H1 (cell line): ENCODE measurements around the gene COL6A2. TPM values are rescaled to one million over a fixed set of nuclear protein-coding genes. Genes with fewer than 3 reads are reported as not detected.

Experiments
- CTCF ChIA-PET: fragments of 300-600 bp; sonication (Branson Sonifier 250); formaldehyde crosslinking; loops from one replicate; lab custom pipeline; 2021; ENCODE audit not compliant: partially characterized antibody; lab: Charles Lee
- POLR2A ChIA-PET: fragments of 300-600 bp; sonication (Branson Sonifier 250); formaldehyde crosslinking; loops from one replicate; lab custom pipeline; 2021; ENCODE audit warnings: inconsistent platforms; ENCODE audit not compliant: partially characterized antibody; lab: Charles Lee
- DNase-seq, 2 experiments: peaks; one replicate each; pipeline versions ENCODE4 v3.0.0 to v3.0.0-alpha.2; 2010 to 2022; ENCODE audit warnings: low spot score in 2 of 2, low read depth in 1 of 2, mixed read lengths in 1 of 2
- FAIRE-seq: peaks from 2 replicates; lab custom pipeline; 2011; peaks lifted over from hg19 to GRCh38; lab: Jason Lieb, UNC
- H2AFZ ChIP-seq: 2 replicates; pipeline ENCODE4 v1.8.1; 2012; ENCODE audit warnings: low read length, inconsistent platforms
- H2AK5ac ChIP-seq: 2 replicates; pipeline ENCODE4 v1.6.1; 2013; ENCODE audit warnings: low read depth, low read length
- H2BK120ac ChIP-seq: replicated peaks from 2 replicates; pipeline ENCODE3; 2013; ENCODE audit warnings: low read depth, low read length, inconsistent platforms
- H2BK12ac ChIP-seq: 2 replicates; pipeline ENCODE4 v1.6.1; 2013; ENCODE audit warnings: low read depth, low read length
- H2BK15ac ChIP-seq: 2 replicates; pipeline ENCODE4 v1.6.1; 2013; ENCODE audit warnings: low read length
- H2BK20ac ChIP-seq: 2 replicates; pipeline ENCODE4 v1.6.1; 2013; ENCODE audit warnings: low read length
- H2BK5ac ChIP-seq: 2 replicates; pipeline ENCODE4 v1.6.1; 2013; ENCODE audit warnings: low read depth, low read length
- H3K14ac ChIP-seq: 2 replicates; pipeline ENCODE4 v1.6.1; 2013; ENCODE audit warnings: inconsistent platforms; ENCODE audit not compliant: insufficient read length
- H3K18ac ChIP-seq: 2 replicates; pipeline ENCODE4 v1.6.1; 2013; ENCODE audit warnings: low read length; ENCODE audit errors: extremely low read depth
- H3K23ac ChIP-seq: 2 replicates; pipeline ENCODE4 v1.6.1; 2013; ENCODE audit warnings: inconsistent platforms; ENCODE audit not compliant: insufficient read length
- H3K23me2 ChIP-seq: 2 replicates; pipeline ENCODE4 v1.6.1; 2013; ENCODE audit warnings: low read depth, low read length
- H3K27ac ChIP-seq: 2 replicates; pipeline ENCODE4 v1.6.1; 2011; ENCODE audit warnings: low read depth, low read length, inconsistent platforms
- H3K27me3 ChIP-seq, 4 experiments: replicated peaks in 1 of 4; 1 replicate in 1 of 4; 2 replicates in 3 of 4; pipeline versions ENCODE4 v1.6.1 to v1.8.1; 2011 to 2013; ENCODE audit warnings: low read length in 3 of 4, mild to moderate bottlenecking in 3 of 4, inconsistent platforms in 2 of 4, mixed read lengths in 2 of 4, moderate library complexity in 1 of 4; ENCODE audit not compliant: control insufficient read depth in 3 of 4, insufficient read depth in 3 of 4; ENCODE audit errors: extremely low read depth in 1 of 4
- H3K36me3 ChIP-seq, 4 experiments: 2 replicates each; pipeline versions ENCODE4 v1.6.1 to v1.8.1; 2011 to 2013; ENCODE audit warnings: mild to moderate bottlenecking in 4 of 4, low read length in 3 of 4, moderate library complexity in 2 of 4, control low read depth in 1 of 4, inconsistent platforms in 1 of 4; ENCODE audit not compliant: insufficient read depth in 4 of 4, control insufficient read depth in 2 of 4
- H3K4ac ChIP-seq: replicated peaks from 2 replicates; pipeline ENCODE3; 2013; ENCODE audit warnings: low read length, low read depth, mixed read lengths, inconsistent platforms; ENCODE audit not compliant: insufficient read length
- H3K4me1 ChIP-seq, 4 experiments: replicated peaks in 1 of 4; 1 replicate in 1 of 4; 2 replicates in 3 of 4; pipeline versions ENCODE4 v1.6.1 to v1.8.1; 2011 to 2013; ENCODE audit warnings: low read length in 3 of 4, inconsistent platforms in 2 of 4, mixed read lengths in 1 of 4; ENCODE audit not compliant: insufficient read depth in 4 of 4, control insufficient read depth in 3 of 4
- H3K4me2 ChIP-seq, 2 experiments: 2 replicates each; pipeline versions ENCODE4 v1.6.1 to v1.8.1; 2011 to 2013; ENCODE audit warnings: low read depth in 2 of 2, low read length in 2 of 2, control low read depth in 1 of 2, inconsistent platforms in 1 of 2, mild to moderate bottlenecking in 1 of 2; ENCODE audit not compliant: insufficient read depth in 1 of 2
- H3K4me3 ChIP-seq, 4 experiments: fragments of 200-600, 300-600 bp in 1 of 4; sonication (generic), shearing (Covaris generic), sonication (Bioruptor Twin) in 1 of 4; 2 replicates each; pipeline versions ENCODE4 v1.5.1 to v1.8.1; 2011 to 2016; ENCODE audit warnings: low read length in 4 of 4, low read depth in 3 of 4, control low read depth in 2 of 4, inconsistent platforms in 2 of 4, mild to moderate bottlenecking in 2 of 4, mixed read lengths in 1 of 4, moderate library complexity in 1 of 4; ENCODE audit not compliant: insufficient read depth in 2 of 4; ENCODE audit errors: extremely low read depth in 1 of 4
- H3K56ac ChIP-seq: replicated peaks from 2 replicates; pipeline ENCODE3; 2013; ENCODE audit warnings: low read depth, mild to moderate bottlenecking, mixed read lengths, low read length, inconsistent platforms; ENCODE audit not compliant: insufficient read length
- H3K79me1 ChIP-seq: 2 replicates; pipeline ENCODE4 v1.6.1; 2013; ENCODE audit warnings: low read depth, low read length, control low read depth
- H3K79me2 ChIP-seq, 2 experiments: 2 replicates each; pipeline versions ENCODE4 v1.6.1 to v1.8.1; 2012 to 2013; ENCODE audit warnings: low read length in 2 of 2, mild to moderate bottlenecking in 2 of 2, inconsistent platforms in 1 of 2; ENCODE audit not compliant: insufficient read depth in 2 of 2, control insufficient read depth in 1 of 2
- H3K9ac ChIP-seq, 4 experiments: replicated peaks in 1 of 4; 1 replicate in 1 of 4; 2 replicates in 3 of 4; pipeline versions ENCODE4 v1.6.1 to v1.8.1; 2011 to 2013; ENCODE audit warnings: low read depth in 3 of 4, low read length in 3 of 4, control low read depth in 2 of 4, mild to moderate bottlenecking in 2 of 4, moderate library complexity in 2 of 4, inconsistent platforms in 1 of 4; ENCODE audit errors: extremely low read depth in 1 of 4
- H3K9me3 ChIP-seq, 2 experiments: 2 replicates each; pipeline versions ENCODE4 v1.6.1 to v1.8.1; 2012 to 2013; ENCODE audit warnings: mild to moderate bottlenecking in 2 of 2, moderate library complexity in 2 of 2, control low read depth in 1 of 2, inconsistent platforms in 1 of 2, low read depth in 1 of 2, low read length in 1 of 2, mixed read lengths in 1 of 2; ENCODE audit not compliant: insufficient read depth in 2 of 2
- H4K20me1 ChIP-seq, 2 experiments: replicated peaks in 1 of 2; 2 replicates each; pipeline versions ENCODE3 to v1.8.1; 2011 to 2013; ENCODE audit warnings: inconsistent platforms in 2 of 2, low read length in 2 of 2, mild to moderate bottlenecking in 1 of 2; ENCODE audit not compliant: insufficient read depth in 2 of 2, control insufficient read depth in 1 of 2
- H4K5ac ChIP-seq: 2 replicates; pipeline ENCODE4 v1.6.1; 2013; ENCODE audit warnings: low read length, low read depth, mixed read lengths, inconsistent platforms; ENCODE audit not compliant: insufficient read length
- H4K8ac ChIP-seq: 2 replicates; pipeline ENCODE4 v1.8.0; 2013; ENCODE audit warnings: mild to moderate bottlenecking, moderate library complexity, low read length, inconsistent platforms; ENCODE audit not compliant: insufficient read depth; ENCODE audit errors: extremely low read depth
- H4K91ac ChIP-seq: replicated peaks from 2 replicates; pipeline ENCODE3; 2013; ENCODE audit warnings: low read length, mixed read lengths, inconsistent platforms; ENCODE audit not compliant: insufficient read length
- CTCF ChIP-seq, 3 experiments: IDR thresholded peaks; 1 replicate in 2 of 3; 2 replicates in 1 of 3; pipeline versions ENCODE4 v1.5.1 to v1.6.1; 2011; ENCODE audit warnings: low read length in 3 of 3, mild to moderate bottlenecking in 3 of 3, inconsistent platforms in 2 of 3, low read depth in 1 of 3, moderate library complexity in 1 of 3; ENCODE audit not compliant: insufficient read depth in 1 of 3; ENCODE audit errors: control extremely low read depth in 1 of 3
- GABPA ChIP-seq: IDR thresholded peaks from 2 replicates; pipeline ENCODE4 v1.6.1; 2011; ENCODE audit warnings: mild to moderate bottlenecking, low read length, moderate library complexity, borderline replicate concordance; ENCODE audit not compliant: insufficient read depth
- SIRT6 ChIP-seq: IDR thresholded peaks from one replicate; pipeline ENCODE4 v1.7.1; 2012; ENCODE audit warnings: low read length, inconsistent platforms
- SIX5 ChIP-seq: IDR thresholded peaks from 2 replicates; pipeline ENCODE4 v1.6.1; 2011; ENCODE audit warnings: mild to moderate bottlenecking, low read depth, low read length
- WGBS, 2 experiments: shearing (Covaris generic) in 1 of 2; methylation state at CpG; one replicate each; pipeline versions ENCODE4 v1.1.6 to v1.1.7; 2013 to 2015; ENCODE audit warnings: low lambda C conversion rate in 2 of 2, mixed read lengths in 2 of 2, inconsistent platforms in 1 of 2, low coverage in 1 of 2, missing lambda C conversion rate in 1 of 2; ENCODE audit not compliant: insufficient replicate concordance in 2 of 2, insufficient coverage in 1 of 2, insufficient read length in 1 of 2; ENCODE audit errors: extremely low coverage in 1 of 2, missing lambda C conversion rate in 1 of 2; 5-methylcytosine and 5-hydroxymethylcytosine counted together
- polyA plus RNA-seq, 7 experiments: library from polyadenylated mRNA; depleted of rRNA in 3 of 7; stranded (reverse) in 5 of 7; unstranded in 2 of 7; fragments of >200 nt in 5 of 7; fragments of 200-250 nt in 2 of 7; gene quantifications; 1 replicate in 5 of 7; 2 replicates in 1 of 7; 4 replicates in 1 of 7; pipeline versions ENCODE4 v1.2.1 to v1.2.3, GENCODE V29; 2011 to 2013; ENCODE audit warnings: missing spikeins in 2 of 7, mixed read lengths in 2 of 7
- total RNA-seq: library from RNA; stranded (reverse); fragmentation: NEBNext Ultra II Directional; extraction: Animal tissue kit (Norgen Biotek cat#: 25700); gene quantifications from 2 replicates; pipeline ENCODE4 v1.2.1, GENCODE V29; 2021
- TF ChIP-seq, protein P1 (sequence below): IDR thresholded peaks from 2 replicates; pipeline ENCODE4 v1.6.1; 2012; ENCODE audit warnings: inconsistent platforms

Gene COL6A2
- total and polyA plus RNA-seq, 2 of the 8 experiments (the other 6 are each of a cell fraction or from before 2014, with no cell fraction given), result 60.1 to 62.7 TPM

DNA sequence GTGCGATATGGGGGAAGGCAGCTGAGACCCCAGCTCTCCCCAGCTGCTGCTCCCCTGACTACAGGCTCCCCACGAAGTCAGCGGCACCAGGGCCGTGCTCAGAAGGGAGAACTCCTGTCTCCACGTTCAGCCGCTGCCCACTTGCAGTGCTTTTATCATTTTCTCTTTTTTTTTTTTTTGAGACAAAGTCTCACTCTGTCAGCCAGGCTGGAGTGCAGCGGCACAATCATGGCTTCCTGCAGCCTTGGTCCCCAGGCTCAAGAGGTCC, 58.4 kb downstream of the COL6A2 start:
- Histone ChIP-seq H3K23ac (no peak overlapping the region), H3K79me2 (no peaks in the 10 kb centered on the region), H4K91ac (peak overlapping the region; percentile 81), H3K27me3 (no peaks in the 10 kb centered on the region), H2BK15ac (no peak overlapping the region), H3K36me3 (peaks cover 0 to 9% (median 6%) of the 10 kb centered on the region in 4 experiments; a peak in 5 of 8 replicates), H3K9me3 (peaks cover 4 to 16% of the 10 kb centered on the region in 2 experiments; a peak in 2 of 4 replicates), H3K79me1 (no peaks in the 10 kb centered on the region; the same call in 1 of the 2 replicates), H3K14ac (no peak overlapping the region), H3K4me1 (peaks cover 0 to 20% (median 13%) of the 10 kb centered on the region in 4 experiments; a peak in 5 of 7 replicates), H4K20me1 (peaks cover 0 to 4% of the 10 kb centered on the region in 2 experiments), H4K5ac (no peak overlapping the region), H3K9ac (no peak overlapping the region; a peak in 1 of 7 replicates), H3K27ac (no peak overlapping the region), H2BK20ac (no peak overlapping the region), H2BK120ac (no peak overlapping the region), H2AK5ac (no peak overlapping the region; the same call in 1 of the 2 replicates), H2AFZ (no peak overlapping the region), H3K4ac (no peak overlapping the region), H3K18ac (no peak overlapping the region), H4K8ac (no peak overlapping the region), H3K56ac (no peak overlapping the region), H3K4me2 (no peak overlapping the region), H3K4me3 (no peak overlapping the region), H2BK12ac (no peak overlapping the region), H3K23me2 (no peaks in the 10 kb centered on the region), H2BK5ac (peak overlapping the region; percentile 52; the same call in 1 of the 2 replicates)
- 80% methylated on average over 1 of the region's 7 CpGs; no CpG with 5 or more reads in 1 of the 2 experiments for WGBS, 2 experiments
- TF ChIP-seq, protein P1, sequence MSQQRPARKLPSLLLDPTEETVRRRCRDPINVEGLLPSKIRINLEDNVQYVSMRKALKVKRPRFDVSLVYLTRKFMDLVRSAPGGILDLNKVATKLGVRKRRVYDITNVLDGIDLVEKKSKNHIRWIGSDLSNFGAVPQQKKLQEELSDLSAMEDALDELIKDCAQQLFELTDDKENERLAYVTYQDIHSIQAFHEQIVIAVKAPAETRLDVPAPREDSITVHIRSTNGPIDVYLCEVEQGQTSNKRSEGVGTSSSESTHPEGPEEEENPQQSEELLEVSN, result no peak
- no peak for TF ChIP-seq SIRT6
- TF ChIP-seq GABPA, result no peak
- no peak for TF ChIP-seq SIX5
- no peak for TF ChIP-seq CTCF (IDR thresholded peaks at IDR 0.05; ENCODE audit: control extremely low read depth in 1 of 3, insufficient read depth in 1 of 3, low read depth in 1 of 3, low read length in 3 of 3)
- peak in 1 of 2 experiments; percentile 37 for DNase-seq
- no peak for FAIRE-seq
- ChIA-PET CTCF (interaction anchor here (1.5 kb wide), 1 partner anchor 13 kb away, joined by 5 read pairs; no protein-coding TSS in a partner anchor), POLR2A (no interaction called here)
